HepG2 (cell line): Measurements from ENCODE around the gene MCOLN1.

ENCODE experiments used
- ATF4 ChIP-seq, 2 experiments: fragments of 450-650 bp in 1 of 2; sonication (generic) in 1 of 2; formaldehyde crosslinking; IDR thresholded peaks; 2 replicates each; pipeline versions ENCODE4 v1.5.0 to v1.8.0; 2020 to 2022; ENCODE audit warnings: mild to moderate bottlenecking in 1 of 2, missing genetic modification reagents in 1 of 2
- CHD2 ChIP-seq: IDR thresholded peaks from 2 replicates; pipeline ENCODE4 v1.6.1; 2011; ENCODE audit warnings: low read depth, low read length, improper control_type of control experiment
- CTCF ChIP-seq: sonication (generic); formaldehyde crosslinking; IDR thresholded peaks from 2 replicates; pipeline ENCODE4 v1.5.0; 2020; ENCODE audit warnings: mild to moderate bottlenecking, missing genetic modification reagents, moderate library complexity
- EZH2 ChIP-seq: conservative IDR thresholded peaks from 2 replicates; pipeline ENCODE4 v1.6.1; 2012; ENCODE audit warnings: mild to moderate bottlenecking, low read depth, low read length, moderate library complexity
- FOXO1 ChIP-seq: sonication (generic); formaldehyde crosslinking; IDR thresholded peaks from 2 replicates; pipeline ENCODE4 v1.4.0; 2020; ENCODE audit warnings: missing genetic modification reagents
- KIAA2018 ChIP-seq: sonication (generic); formaldehyde crosslinking; IDR thresholded peaks from 2 replicates; pipeline ENCODE4 v1.5.0; 2020; ENCODE audit warnings: mild to moderate bottlenecking, missing genetic modification reagents, borderline replicate concordance
- RFX3 ChIP-seq: IDR thresholded peaks from 2 replicates; pipeline ENCODE4 v1.6.1; 2016; ENCODE audit warnings: missing biosample characterization, missing genetic modification reagents
- RFX5 ChIP-seq: IDR thresholded peaks from 2 replicates; pipeline ENCODE4 v1.6.1; 2011; ENCODE audit warnings: low read depth, low read length, improper control_type of control experiment
- TCF12 ChIP-seq, 2 experiments: fragments of 450-650 bp in 1 of 2; sonication (generic) in 1 of 2; formaldehyde crosslinking in 1 of 2; IDR thresholded peaks; 2 replicates each; pipeline versions ENCODE4 v1.6.1 to v1.8.0; 2017 to 2022; ENCODE audit warnings: antibody characterized with exemption in 1 of 2, mild to moderate bottlenecking in 1 of 2, missing genetic modification reagents in 1 of 2, moderate library complexity in 1 of 2
- ZBTB49 ChIP-seq: sonication (generic); formaldehyde crosslinking; IDR thresholded peaks from 2 replicates; pipeline ENCODE4 v1.4.0; 2020; ENCODE audit warnings: missing genetic modification reagents, borderline replicate concordance
- ZFP36 ChIP-seq: fragments of 150-350 bp; IDR thresholded peaks from 2 replicates; pipeline ENCODE4 v1.6.1; 2018; ENCODE audit warnings: borderline replicate concordance, low read length, low read depth; ENCODE audit not compliant: partially characterized antibody
- ZFX ChIP-seq: sonication (generic); formaldehyde crosslinking; IDR thresholded peaks from 2 replicates; pipeline ENCODE4 v1.4.0; 2020; ENCODE audit warnings: mild to moderate bottlenecking, low read depth, missing genetic modification reagents, moderate library complexity
- ZNF124 ChIP-seq: sonication (generic); formaldehyde crosslinking; IDR thresholded peaks from 2 replicates; pipeline ENCODE4 v1.4.0; 2020; ENCODE audit warnings: missing genetic modification reagents
- ZNF44 ChIP-seq: sonication (generic); formaldehyde crosslinking; IDR thresholded peaks from 2 replicates; pipeline ENCODE4 v1.5.1; 2020; ENCODE audit warnings: mild to moderate bottlenecking, missing genetic modification reagents

- TF ChIP-seq ZFP36, result no peak
- TF ChIP-seq EZH2, result no peak
- no peak for TF ChIP-seq ZBTB49
- no peak for TF ChIP-seq TCF12 (IDR thresholded peaks at IDR 0.05)
- TF ChIP-seq TCF12 (CRISPR knock-in tag; IDR thresholded peaks at IDR 0.05), result no peak
- TF ChIP-seq CTCF (CRISPR knock-in tag), result no peak
- no peak for TF ChIP-seq ZFX (CRISPR knock-in tag)
- TF ChIP-seq ZNF44 (CRISPR knock-in tag), result no peak
- no peak for TF ChIP-seq KIAA2018 (CRISPR knock-in tag)
- TF ChIP-seq RFX3, result no peak
- no peak for TF ChIP-seq FOXO1 (CRISPR knock-in tag)
- no peak for TF ChIP-seq ATF4 (CRISPR knock-in tag; IDR thresholded peaks at IDR 0.05)
- TF ChIP-seq ZNF124 (CRISPR knock-in tag), result no peak
- no peak for TF ChIP-seq RFX5
- TF ChIP-seq CHD2, result no peak
These were observed 671 bp downstream of the MCOLN1 start for GRCh38 chr19:7522923-7523667.
